Stomach (tissue), 9 donors: Measurements from ENCODE around the gene SOX15. TPM values are rescaled to one million over a fixed set of nuclear protein-coding genes. Genes with fewer than 3 reads are reported as not detected.

Experiments used
- DNase-seq, 2 donors: peaks; one replicate each; pipeline versions ENCODE4 v3.0.0 to v3.0.0-alpha.2; 2013 to 2019
- H3K27ac ChIP-seq, 5 donors: fragments of 200-600 bp in 4 of 5; sonication (generic) in 4 of 5; one replicate each; pipeline ENCODE4 v1.5.1; 2013 to 2019; ENCODE audit warnings: mild to moderate bottlenecking in 1 of 5, moderate library complexity in 1 of 5
- H3K27me3 ChIP-seq, 3 donors: fragments of 200-600 bp; sonication (generic); one replicate each; pipeline ENCODE4 v1.5.1; 2017 to 2019; ENCODE audit warnings: mixed run types in 1 of 3
- H3K36me3 ChIP-seq, 4 donors: fragments of 200-600 bp; sonication (generic); 1 replicate in 3 of 4; 2 replicates in 1 of 4; pipeline ENCODE4 v1.5.1; 2016 to 2019
- H3K4me1 ChIP-seq, 4 donors: fragments of 200-600 bp; sonication (generic); one replicate each; pipeline ENCODE4 v1.5.1; 2016 to 2019
- H3K4me3 ChIP-seq, 4 donors: fragments of 200-600 bp; sonication (generic) in 3 of 4; one replicate each; pipeline ENCODE4 v1.5.1; 2016 to 2019; ENCODE audit warnings: mild to moderate bottlenecking in 1 of 4
- H3K9me3 ChIP-seq, 4 donors: fragments of 200-600 bp; sonication (generic); one replicate each; pipeline ENCODE4 v1.5.1; 2016 to 2019
- CTCF ChIP-seq, 7 experiments: fragments of 450-650 bp in 4 of 7; fragments of 200-600 bp in 3 of 7; sonication (generic) in 3 of 7; IDR thresholded peaks; one replicate each; pipeline ENCODE4 v1.5.1; 2016 to 2019; ENCODE audit warnings: antibody characterized with exemption in 7 of 7, control low read depth in 2 of 7, mild to moderate bottlenecking in 1 of 7
- EP300 ChIP-seq: sonication (generic); formaldehyde crosslinking; IDR thresholded peaks from one replicate; pipeline ENCODE4 v1.6.1; 2017; ENCODE audit warnings: antibody characterized with exemption
- POLR2A ChIP-seq, 4 donors: fragments of 450-650 bp; IDR thresholded peaks; one replicate each; pipeline ENCODE4 v1.6.1; 2016; ENCODE audit warnings: antibody characterized with exemption in 4 of 4, control low read depth in 2 of 4, mild to moderate bottlenecking in 1 of 4, moderate library complexity in 1 of 4
- POLR2AphosphoS5 ChIP-seq, 3 donors: sonication (generic); formaldehyde crosslinking; IDR thresholded peaks; one replicate each; pipeline ENCODE4 v1.6.1; 2016; ENCODE audit warnings: antibody characterized with exemption in 3 of 3
- whole genome bisulfite sequencing, 5 donors: extraction: QIAGEN DNeasy Blood & Tissue Kit in 3 of 5; methylation state at CpG; one replicate each; pipeline versions ENCODE4 v1.1.5 to v1.1.7; 2013 to 2018; 5-methylcytosine and 5-hydroxymethylcytosine counted together
- intact Hi-C: fragments of 100-400 bp; cut with DNase I; formaldehyde crosslinking; loops from one replicate; pipeline ENCODE4 v1.15.1; 2023; ENCODE audit warnings: low total_unique reads
- polyA plus RNA-seq, 3 donors: library from polyadenylated mRNA; stranded (reverse); fragments of 200-250 nt; gene quantifications; one replicate each; pipeline ENCODE4 v1.2.3, GENCODE V29; 2013
- total RNA-seq, 5 donors: library from RNA; depleted of rRNA; stranded (reverse); fragments of >200 nt; gene quantifications; one replicate each; pipeline versions ENCODE4 v1.1.0 to v1.2.3, GENCODE V29; 2014 to 2016
- donor health status: healthy with polysubstance abuse.
- donor health status: Bipolar disorder and iron deficiency.
- donor health status: healthy.

Gene SOX15
- total and polyA plus RNA-seq, 8 donors = 0.76 to 48.1 (median 1.3) TPM; not detected in 4

- H3K27ac ChIP-seq = peak overlapping the region; percentile 93 to 99 (median 97)
- intact Hi-C loops = no loop called here
- peaks cover 0 to 8% (median 4%) of the 10 kb centered on the region in 4 donors for H3K36me3 ChIP-seq
Measured at GRCh38 chr17:7556627-7557026, 33.3 kb downstream of the SOX15 start.

GRCh38 chr17:7555320-7555948 is 34.5 kb downstream of the SOX15 start:
- peaks cover 36 to 70% (median 41%) of the 10 kb centered on the region in 4 donors for H3K4me1 ChIP-seq
- H3K36me3 ChIP-seq = peaks cover 0 to 15% (median 10%) of the 10 kb centered on the region in 4 donors
- no peak overlapping the region for H3K27ac ChIP-seq
- no peak overlapping the region for H3K4me3 ChIP-seq
- WGBS, 5 donors = 70 to 82% (median 76%) methylated on average over 10 of the region's 10 CpGs
- H3K9me3 ChIP-seq = no peaks in the 10 kb centered on the region
- no peaks in the 10 kb centered on the region for H3K27me3 ChIP-seq
- intact Hi-C loops = no loop called here
- DNase-seq = no peak
- TF ChIP-seq CTCF (IDR thresholded peaks at IDR 0.05) (no peak), POLR2A (IDR thresholded peaks at IDR 0.05) (no peak), POLR2AphosphoS5 (IDR thresholded peaks at IDR 0.05) (no peak), EP300 (no peak)

More at GRCh38 chr17:7556627-7557026, 33.3 kb downstream of the SOX15 start:
- TF ChIP-seq EP300 = no peak
- Histone ChIP-seq H3K4me1 (peaks cover 41 to 71% (median 50%) of the 10 kb centered on the region in 4 donors), H3K9me3 (no peaks in the 10 kb centered on the region), H3K4me3 (peak overlapping the region in 1 of 4 donors; percentile 99), H3K27me3 (no peaks in the 10 kb centered on the region)
- DNase-seq = no peak
- WGBS, 5 donors = 46 to 75% (median 62%) methylated on average over 12 of the region's 12 CpGs

- no peak for DNase-seq
- H3K36me3 ChIP-seq = peaks cover 0 to 15% (median 10%) of the 10 kb centered on the region in 4 donors
- H3K27ac ChIP-seq = peak overlapping the region in 2 of 5 donors; percentile 53 to 69
- H3K4me1 ChIP-seq = peaks cover 26 to 68% (median 39%) of the 10 kb centered on the region in 4 donors
- TF ChIP-seq EP300 (no peak), POLR2A (IDR thresholded peaks at IDR 0.05) (no peak), CTCF (IDR thresholded peaks at IDR 0.05) (no peak)
- intact Hi-C loops = loop anchor here (5.0 kb wide), 1 partner anchor 41 kb away; no protein-coding TSS in a partner anchor
- H3K9me3 ChIP-seq = no peaks in the 10 kb centered on the region
- no peaks in the 10 kb centered on the region for H3K27me3 ChIP-seq
- H3K4me3 ChIP-seq = no peak overlapping the region
- WGBS, 5 donors = 83 to 100% (median 94%) methylated on average over 1 of the region's 1 CpG
Measured at GRCh38 chr17:7553356-7553755, 36.5 kb downstream of the SOX15 start.

GRCh38 chr17:7552621-7553051 is 37.3 kb downstream of the SOX15 start:
- 76 to 84% (median 80%) methylated on average over 6 of the region's 6 CpGs for WGBS, 5 donors
- TF ChIP-seq POLR2AphosphoS5 (IDR thresholded peaks at IDR 0.05) (no peak), POLR2A (IDR thresholded peaks at IDR 0.05) (no peak), EP300 (no peak), CTCF (IDR thresholded peaks at IDR 0.05) (no peak)
- H3K4me3 ChIP-seq = no peak overlapping the region
- intact Hi-C loops = loop anchor here (5.0 kb wide), 1 partner anchor 40 kb away; no protein-coding TSS in a partner anchor
- H3K9me3 ChIP-seq = no peaks in the 10 kb centered on the region
- peak in 1 of 2 donors; percentile 48 for DNase-seq
- H3K36me3 ChIP-seq = peaks cover 0 to 15% (median 10%) of the 10 kb centered on the region in 4 donors
- H3K4me1 ChIP-seq = peaks cover 22 to 67% (median 37%) of the 10 kb centered on the region in 4 donors
- H3K27me3 ChIP-seq = no peaks in the 10 kb centered on the region
- H3K27ac ChIP-seq = peak overlapping the region in 3 of 5 donors; percentile 34 to 69 (median 53)

- Histone ChIP-seq H3K4me3 (no peak overlapping the region), H3K36me3 (peaks cover 0 to 15% (median 10%) of the 10 kb centered on the region in 4 donors), H3K4me1 (peaks cover 13 to 55% (median 24%) of the 10 kb centered on the region in 4 donors), H3K9me3 (no peaks in the 10 kb centered on the region), H3K27ac (peak overlapping the region in 1 of 5 donors; percentile 2), H3K27me3 (no peaks in the 10 kb centered on the region)
- 82 to 93% (median 88%) methylated on average over 4 of the region's 4 CpGs for WGBS, 5 donors
- TF ChIP-seq CTCF (IDR thresholded peaks at IDR 0.05) (no peak), POLR2AphosphoS5 (IDR thresholded peaks at IDR 0.05) (no peak), EP300 (no peak), POLR2A (IDR thresholded peaks at IDR 0.05) (no peak)
- intact Hi-C loops = loop anchor here (5.0 kb wide), 1 partner anchor 39 kb away; no protein-coding TSS in a partner anchor
- no peak for DNase-seq
Measured at GRCh38 chr17:7551396-7551795, 38.5 kb downstream of the SOX15 start.
